BJ (cell line): ENCODE results near the gene ZNF555. TPM values are rescaled to one million over a fixed set of nuclear protein-coding genes. Genes with fewer than 3 reads are reported as not detected.

ENCODE experiments used
- CTCF ChIA-PET: fragments of 350-600 bp; formaldehyde crosslinking; extraction: SDS; loops from one replicate; lab custom pipeline; 2021; ENCODE audit warnings: antibody characterized with exemption, inconsistent platforms; lab: Yijun Ruan, JAX
- POLR2A ChIA-PET: fragments of 300-600 bp; sonication (Branson Sonifier 250); formaldehyde crosslinking; extraction: SDS; loops from one replicate; lab custom pipeline; 2021; ENCODE audit warnings: antibody characterized with exemption; lab: Charles Lee
- DNase-seq: peaks from one replicate; pipeline ENCODE4 v3.0.0-alpha.2; 2011; ENCODE audit warnings: low read depth
- H3K27me3 ChIP-seq: 2 replicates; pipeline ENCODE4 v1.6.0; 2011; ENCODE audit warnings: low read length; ENCODE audit not compliant: control insufficient read depth, insufficient read depth
- H3K36me3 ChIP-seq: 2 replicates; pipeline ENCODE4 v1.5.1; 2011; ENCODE audit warnings: low read length; ENCODE audit not compliant: control insufficient read depth, insufficient read depth
- H3K4me3 ChIP-seq: 2 replicates; pipeline ENCODE4 v1.5.1; 2011; ENCODE audit warnings: low read depth, mild to moderate bottlenecking, control low read depth, low read length
- polyA plus RNA-seq: library from polyadenylated mRNA; depleted of rRNA; stranded (reverse); fragments of >200 nt; gene quantifications from 2 replicates; pipeline ENCODE4 v1.2.3, GENCODE V29; 2011
- TF ChIP-seq, protein P1 (sequence below): IDR thresholded peaks from 2 replicates; pipeline ENCODE4 v1.5.1; 2011; ENCODE audit warnings: low read depth, mild to moderate bottlenecking, control low read depth, inconsistent platforms, low read length, moderate library complexity; ENCODE audit not compliant: insufficient read depth

The ZNF555 gene
- polyA plus RNA-seq, 1 experiment = 3.0 TPM

DNA sequence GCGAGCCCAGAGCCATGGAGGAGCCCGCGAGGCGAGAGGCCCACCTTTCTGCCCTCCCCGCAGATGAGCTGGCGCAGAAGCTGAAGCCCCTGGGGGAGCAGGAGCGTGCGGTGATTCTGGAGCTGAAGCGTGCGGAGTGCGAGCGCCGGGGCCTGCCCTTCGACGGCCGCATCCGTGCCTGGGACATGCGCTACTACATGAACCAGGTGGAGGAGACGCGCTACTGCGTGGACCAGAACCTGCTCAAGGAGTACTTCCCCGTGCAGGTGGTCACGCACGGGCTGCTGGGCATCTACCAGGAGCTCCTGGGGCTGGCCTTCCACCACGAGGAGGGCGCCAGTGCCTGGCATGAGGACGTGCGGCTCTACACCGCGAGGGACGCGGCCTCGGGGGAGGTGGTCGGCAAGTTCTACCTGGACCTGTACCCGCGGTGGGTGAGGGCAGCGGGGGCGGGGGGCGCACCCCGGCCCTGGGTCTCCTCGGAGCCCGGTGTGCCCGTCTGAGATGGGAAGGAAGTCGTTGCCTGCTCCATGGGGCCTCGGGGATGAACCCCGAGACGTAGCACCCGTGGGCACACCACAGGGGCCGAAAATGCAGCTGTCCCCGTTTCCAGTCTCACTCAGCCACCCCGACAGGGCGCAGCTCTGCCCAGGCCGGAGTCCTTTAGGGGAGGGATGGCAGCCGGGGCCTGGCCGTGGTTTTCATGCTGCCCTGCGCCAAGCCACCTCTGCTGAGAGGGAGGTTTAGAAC is 33.7 kb upstream of the ZNF555 start:
- ChIA-PET CTCF (no interaction called here), POLR2A (no interaction called here)
- no peak for DNase-seq
- Histone ChIP-seq H3K36me3 (peaks cover 26% of the 10 kb centered on the region), H3K27me3 (no peaks in the 10 kb centered on the region), H3K4me3 (no peak overlapping the region)
- TF ChIP-seq, protein P1, sequence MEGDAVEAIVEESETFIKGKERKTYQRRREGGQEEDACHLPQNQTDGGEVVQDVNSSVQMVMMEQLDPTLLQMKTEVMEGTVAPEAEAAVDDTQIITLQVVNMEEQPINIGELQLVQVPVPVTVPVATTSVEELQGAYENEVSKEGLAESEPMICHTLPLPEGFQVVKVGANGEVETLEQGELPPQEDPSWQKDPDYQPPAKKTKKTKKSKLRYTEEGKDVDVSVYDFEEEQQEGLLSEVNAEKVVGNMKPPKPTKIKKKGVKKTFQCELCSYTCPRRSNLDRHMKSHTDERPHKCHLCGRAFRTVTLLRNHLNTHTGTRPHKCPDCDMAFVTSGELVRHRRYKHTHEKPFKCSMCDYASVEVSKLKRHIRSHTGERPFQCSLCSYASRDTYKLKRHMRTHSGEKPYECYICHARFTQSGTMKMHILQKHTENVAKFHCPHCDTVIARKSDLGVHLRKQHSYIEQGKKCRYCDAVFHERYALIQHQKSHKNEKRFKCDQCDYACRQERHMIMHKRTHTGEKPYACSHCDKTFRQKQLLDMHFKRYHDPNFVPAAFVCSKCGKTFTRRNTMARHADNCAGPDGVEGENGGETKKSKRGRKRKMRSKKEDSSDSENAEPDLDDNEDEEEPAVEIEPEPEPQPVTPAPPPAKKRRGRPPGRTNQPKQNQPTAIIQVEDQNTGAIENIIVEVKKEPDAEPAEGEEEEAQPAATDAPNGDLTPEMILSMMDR = no peak

DNA sequence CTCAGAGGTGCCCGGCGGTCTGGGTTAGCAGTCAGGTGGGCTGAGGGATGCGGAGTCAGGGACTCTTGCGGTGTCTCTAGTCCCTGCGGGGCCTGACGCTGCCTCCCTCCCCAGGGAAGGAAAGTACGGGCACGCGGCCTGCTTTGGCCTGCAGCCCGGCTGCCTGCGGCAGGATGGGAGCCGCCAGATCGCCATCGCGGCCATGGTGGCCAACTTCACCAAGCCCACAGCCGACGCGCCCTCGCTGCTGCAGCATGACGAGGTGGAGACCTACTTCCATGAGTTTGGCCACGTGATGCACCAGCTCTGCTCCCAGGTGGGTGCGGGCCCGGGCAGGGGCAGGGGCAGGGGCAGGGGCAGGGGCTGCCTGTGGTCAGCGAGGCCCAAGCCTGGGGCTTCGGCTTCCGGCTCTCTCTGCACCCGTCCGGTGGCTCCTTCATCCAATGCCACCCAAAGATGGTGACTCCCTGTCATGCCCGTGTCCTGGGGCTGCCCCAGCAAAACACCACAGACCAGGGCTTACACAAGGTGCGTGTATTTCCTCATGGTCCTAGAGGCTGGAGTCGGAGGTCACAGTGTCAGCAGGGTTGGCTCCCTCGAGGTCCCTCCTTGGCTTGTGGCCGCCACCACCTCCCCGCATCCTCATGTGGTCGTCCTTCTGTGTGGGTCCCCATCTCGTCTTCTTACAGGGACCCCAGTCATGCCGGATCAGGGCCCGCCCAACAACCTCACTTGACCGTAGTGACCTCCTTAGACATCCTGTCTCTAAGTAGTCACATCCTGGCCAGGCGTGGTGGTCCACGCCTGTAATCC is 32.9 kb upstream of the ZNF555 start:
- DNase-seq = no peak
- H3K27me3 ChIP-seq = no peaks in the 10 kb centered on the region
- TF ChIP-seq, protein P1 = no peak
- ChIA-PET POLR2A (no interaction called here), CTCF (no interaction called here)
- H3K36me3 ChIP-seq = peaks cover 25% of the 10 kb centered on the region
- H3K4me3 ChIP-seq = no peak overlapping the region

DNA sequence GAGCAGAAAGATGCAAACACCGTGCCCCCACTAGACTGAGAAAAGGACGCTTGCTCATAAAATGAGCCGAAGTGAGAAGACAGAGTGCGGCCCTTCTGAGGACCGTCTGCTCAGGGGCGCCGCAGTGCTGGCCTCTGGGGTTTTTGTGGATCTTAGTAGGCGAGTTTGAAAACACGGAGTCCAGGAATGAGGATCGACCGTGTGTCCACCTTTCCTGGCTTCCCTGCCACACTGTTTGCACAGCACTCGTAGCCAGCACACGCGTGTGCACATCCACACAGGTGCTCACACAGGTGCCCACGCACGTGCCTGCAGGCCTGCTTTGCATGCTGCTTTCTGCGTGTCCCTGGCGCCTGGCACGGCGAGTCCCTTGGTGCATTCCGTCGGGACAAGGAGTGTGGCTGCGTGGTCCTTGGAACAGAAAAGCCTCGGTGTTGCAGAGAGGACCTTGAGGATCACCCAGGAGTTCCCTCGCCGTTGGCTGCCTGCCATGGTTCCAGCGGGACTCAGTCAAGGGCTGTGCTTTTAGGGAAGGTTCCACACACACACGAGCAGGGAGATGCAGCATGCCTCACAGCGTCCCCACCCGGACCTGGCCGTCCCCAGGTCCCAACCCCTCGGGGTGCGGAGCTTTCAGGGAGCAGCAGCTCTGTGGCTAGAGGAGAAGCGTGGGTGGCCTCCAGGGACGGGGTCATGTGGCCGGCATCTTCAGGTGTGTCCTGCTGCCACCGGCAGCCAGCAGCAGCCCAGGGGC is 31.7 kb upstream of the ZNF555 start:
- POLR2A ChIA-PET = no interaction called here
- CTCF ChIA-PET = interaction anchor here (0.8 to 1.1 kb wide), 2 partner anchors 10 to 57 kb away, joined by 3 read pairs; no protein-coding TSS in a partner anchor
- no peak for DNase-seq
- TF ChIP-seq, protein P1 = no peak
- Histone ChIP-seq H3K27me3 (no peaks in the 10 kb centered on the region), H3K4me3 (no peak overlapping the region), H3K36me3 (peaks cover 28% of the 10 kb centered on the region)

DNA sequence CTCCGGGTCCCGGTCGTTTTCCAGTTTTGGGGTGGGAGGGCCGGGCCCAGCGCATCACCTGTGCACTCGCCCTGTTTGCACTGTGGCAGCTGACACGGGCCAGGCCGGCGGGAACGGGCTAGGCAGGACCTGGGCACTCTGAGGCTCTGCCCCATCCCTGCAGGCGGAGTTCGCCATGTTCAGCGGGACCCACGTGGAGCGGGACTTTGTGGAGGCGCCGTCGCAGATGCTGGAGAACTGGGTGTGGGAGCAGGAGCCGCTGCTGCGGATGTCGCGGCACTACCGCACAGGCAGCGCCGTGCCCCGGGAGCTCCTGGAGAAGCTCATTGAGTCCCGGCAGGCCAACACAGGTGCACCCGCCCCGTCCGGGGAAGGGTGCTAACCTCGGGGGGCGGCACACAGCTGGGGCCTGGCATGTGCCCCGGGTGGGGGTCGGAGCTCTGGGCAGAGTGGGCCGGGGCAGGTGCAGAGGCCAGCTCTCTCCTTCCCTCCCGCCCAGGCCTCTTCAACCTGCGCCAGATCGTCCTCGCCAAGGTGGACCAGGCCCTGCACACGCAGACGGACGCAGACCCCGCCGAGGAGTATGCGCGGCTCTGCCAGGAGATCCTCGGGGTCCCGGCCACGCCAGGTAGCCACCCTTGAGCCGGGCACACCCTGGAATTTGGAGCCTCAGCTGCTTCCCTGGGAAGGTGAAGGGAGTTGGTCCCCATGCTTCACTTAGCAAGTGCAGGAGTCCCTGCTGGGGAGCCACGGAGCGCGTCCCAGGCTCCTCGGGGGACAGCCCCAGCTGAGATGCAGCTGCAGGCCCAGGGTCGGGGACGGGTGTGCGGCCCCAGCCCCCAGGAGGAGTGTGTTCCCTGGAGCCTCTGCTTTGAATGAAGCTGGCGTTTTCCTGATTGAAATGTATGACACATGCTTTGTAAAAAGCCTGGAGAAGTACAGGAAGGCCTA is 30.9 kb upstream of the ZNF555 start:
- ChIA-PET POLR2A (no interaction called here), CTCF (interaction anchor here (0.6 to 1.1 kb wide), 3 partner anchors 9 to 77 kb away, joined by 3 read pairs; no protein-coding TSS in a partner anchor)
- Histone ChIP-seq H3K27me3 (no peaks in the 10 kb centered on the region), H3K4me3 (no peak overlapping the region), H3K36me3 (peaks cover 28% of the 10 kb centered on the region)
- DNase-seq = no peak
- TF ChIP-seq, protein P1 = no peak
